Activated CD4-positive, alpha-beta T cell treated with anti-CD3 and anti-CD28 coated beads, Interleukin-2, Interleukin-6, amounts not matched to agents 100 ng/mL and 50 ng/mL, durations not matched to agents 16 hours and 8 hours (primary cell): Measurements from ENCODE around the gene DLX1.

Experiments used
- DNase-seq: peaks from one replicate; pipeline ENCODE4 v3.0.0-alpha.2; 2020

The DLX1 gene

GRCh38 chr2:172088245-172089004, 3.1 kb downstream of the DLX1 start:
- DNase-seq, result no peak

GRCh38 chr2:172089005-172089504, 3.7 kb downstream of the DLX1 start:
- DNase-seq, result no peak

- DNase-seq, result no peak
Observed at GRCh38 chr2:172089633-172090032, 4.3 kb downstream of the DLX1 start.

- DNase-seq, result no peak
Observed at GRCh38 chr2:172090044-172090961, 5.0 kb downstream of the DLX1 start.

GRCh38 chr2:172091000-172091641, 5.8 kb downstream of the DLX1 start:
- DNase-seq, result no peak

GRCh38 chr2:172091761-172092566, 6.7 kb downstream of the DLX1 start:
- no peak for DNase-seq

GRCh38 chr2:172092716-172093415, 7.6 kb downstream of the DLX1 start:
- DNase-seq, result no peak

- DNase-seq, result no peak
Observed at GRCh38 chr2:172093416-172094293, 8.3 kb downstream of the DLX1 start.

- no peak for DNase-seq
Observed at GRCh38 chr2:172094294-172095145, 9.2 kb downstream of the DLX1 start.

- DNase-seq, result peak; percentile 66
Observed at GRCh38 chr2:172095146-172095904, 10.0 kb downstream of the DLX1 start.

GRCh38 chr2:172095905-172096625, 10.8 kb downstream of the DLX1 start:
- no peak for DNase-seq

- no peak for DNase-seq
Observed at GRCh38 chr2:172096626-172097547, 11.6 kb downstream of the DLX1 start.

GRCh38 chr2:172097557-172098131, 12.3 kb downstream of the DLX1 start:
- DNase-seq, result no peak

- DNase-seq, result no peak
Observed at GRCh38 chr2:172098287-172098649, 13.0 kb downstream of the DLX1 start.

- DNase-seq, result peak; percentile 53
Observed at GRCh38 chr2:172098650-172099471, 13.6 kb downstream of the DLX1 start.
